IPS-20b (cell line): ENCODE results near the gene ACTN4.

Experiments
- H3K27ac ChIP-seq: one replicate; pipeline ENCODE4 v1.5.1; 2013; ENCODE audit warnings: low read length
- H3K27me3 ChIP-seq: 2 replicates; pipeline ENCODE4 v1.6.1; 2013; ENCODE audit warnings: mild to moderate bottlenecking, low read length, inconsistent platforms; ENCODE audit not compliant: insufficient read depth
- H3K36me3 ChIP-seq: 2 replicates; pipeline ENCODE4 v1.6.1; 2013; ENCODE audit warnings: low read depth, mild to moderate bottlenecking, inconsistent platforms, low read length, moderate library complexity; ENCODE audit not compliant: insufficient read depth
- H3K4me1 ChIP-seq: 2 replicates; pipeline ENCODE4 v1.6.1; 2013; ENCODE audit warnings: mild to moderate bottlenecking, control low read depth, inconsistent platforms, low read length, moderate library complexity; ENCODE audit not compliant: insufficient read depth
- H3K4me3 ChIP-seq: 2 replicates; pipeline ENCODE4 v1.5.1; 2013; ENCODE audit warnings: mild to moderate bottlenecking, low read length, inconsistent platforms
- H3K9ac ChIP-seq: 2 replicates; pipeline ENCODE4 v1.6.1; 2013; ENCODE audit warnings: low read depth, mild to moderate bottlenecking, inconsistent platforms, low read length, moderate library complexity
- H3K9me3 ChIP-seq: 2 replicates; pipeline ENCODE4 v1.6.1; 2013; ENCODE audit warnings: mild to moderate bottlenecking, low read depth, low read length, inconsistent platforms; ENCODE audit not compliant: insufficient read depth

The ACTN4 gene

GRCh38 chr19:38726761-38727301, 79.4 kb downstream of the ACTN4 start:
- no peaks in the 10 kb centered on the region for H3K9me3 ChIP-seq
- no peaks in the 10 kb centered on the region for H3K27me3 ChIP-seq
- no peaks in the 10 kb centered on the region for H3K4me1 ChIP-seq
- H3K4me3 ChIP-seq: no peak overlapping the region
- H3K36me3 ChIP-seq: peaks cover 79% of the 10 kb centered on the region
- no peak overlapping the region for H3K27ac ChIP-seq
- H3K9ac ChIP-seq: no peak overlapping the region

GRCh38 chr19:38727306-38727867, 79.9 kb downstream of the ACTN4 start:
- Histone ChIP-seq H3K9me3 (no peaks in the 10 kb centered on the region), H3K9ac (no peak overlapping the region), H3K36me3 (peaks cover 75% of the 10 kb centered on the region), H3K4me1 (no peaks in the 10 kb centered on the region), H3K27me3 (no peaks in the 10 kb centered on the region), H3K27ac (no peak overlapping the region), H3K4me3 (no peak overlapping the region)

- no peaks in the 10 kb centered on the region for H3K9me3 ChIP-seq
- peaks cover 68% of the 10 kb centered on the region for H3K36me3 ChIP-seq
- no peak overlapping the region for H3K9ac ChIP-seq
- H3K27ac ChIP-seq: no peak overlapping the region
- no peaks in the 10 kb centered on the region for H3K4me1 ChIP-seq
- no peak overlapping the region for H3K4me3 ChIP-seq
- H3K27me3 ChIP-seq: no peaks in the 10 kb centered on the region
Observed at GRCh38 chr19:38727868-38728660, 80.6 kb downstream of the ACTN4 start.

- H3K9ac ChIP-seq: no peak overlapping the region
- no peaks in the 10 kb centered on the region for H3K27me3 ChIP-seq
- no peak overlapping the region for H3K27ac ChIP-seq
- no peak overlapping the region for H3K4me3 ChIP-seq
- peaks cover 59% of the 10 kb centered on the region for H3K36me3 ChIP-seq
- no peaks in the 10 kb centered on the region; the same call in 1 of the 2 replicates for H3K4me1 ChIP-seq
- H3K9me3 ChIP-seq: no peaks in the 10 kb centered on the region
Observed at GRCh38 chr19:38728752-38729541, 81.5 kb downstream of the ACTN4 start.

GRCh38 chr19:38729653-38730469, 82.4 kb downstream of the ACTN4 start:
- Histone ChIP-seq H3K9me3 (no peaks in the 10 kb centered on the region), H3K27ac (no peak overlapping the region), H3K4me3 (no peak overlapping the region), H3K36me3 (peaks cover 51% of the 10 kb centered on the region), H3K27me3 (no peaks in the 10 kb centered on the region), H3K4me1 (peaks cover 9% of the 10 kb centered on the region; the same call in 1 of the 2 replicates), H3K9ac (no peak overlapping the region)

GRCh38 chr19:38730470-38730730, 83.0 kb downstream of the ACTN4 start:
- H3K27ac ChIP-seq: no peak overlapping the region
- H3K36me3 ChIP-seq: peaks cover 45% of the 10 kb centered on the region

GRCh38 chr19:38730731-38731589, 83.5 kb downstream of the ACTN4 start:
- peaks cover 9% of the 10 kb centered on the region; the same call in 1 of the 2 replicates for H3K4me1 ChIP-seq
- H3K9me3 ChIP-seq: no peaks in the 10 kb centered on the region
- H3K27ac ChIP-seq: no peak overlapping the region
- peaks cover 40% of the 10 kb centered on the region for H3K36me3 ChIP-seq
- no peak overlapping the region for H3K4me3 ChIP-seq
- no peaks in the 10 kb centered on the region; the same call in 1 of the 2 replicates for H3K27me3 ChIP-seq
- no peak overlapping the region for H3K9ac ChIP-seq

More at GRCh38 chr19:38730470-38730730, 83.0 kb downstream of the ACTN4 start:
- Histone ChIP-seq H3K4me1 (peaks cover 9% of the 10 kb centered on the region; the same call in 1 of the 2 replicates), H3K9ac (no peak overlapping the region), H3K4me3 (no peak overlapping the region), H3K27me3 (no peaks in the 10 kb centered on the region), H3K9me3 (no peaks in the 10 kb centered on the region)

- Histone ChIP-seq H3K4me1 (peaks cover 9% of the 10 kb centered on the region; the same call in 1 of the 2 replicates), H3K27ac (no peak overlapping the region)
Observed at GRCh38 chr19:38731654-38732301, 84.3 kb downstream of the ACTN4 start.

GRCh38 chr19:38733241-38733492, 85.7 kb downstream of the ACTN4 start:
- Histone ChIP-seq H3K27me3 (peaks cover 20% of the 10 kb centered on the region), H3K27ac (no peak overlapping the region), H3K4me3 (no peak overlapping the region), H3K9ac (no peak overlapping the region), H3K36me3 (peaks cover 20% of the 10 kb centered on the region), H3K9me3 (no peaks in the 10 kb centered on the region), H3K4me1 (peaks cover 9% of the 10 kb centered on the region; the same call in 1 of the 2 replicates)

More at GRCh38 chr19:38731654-38732301, 84.3 kb downstream of the ACTN4 start:
- no peaks in the 10 kb centered on the region for H3K9me3 ChIP-seq
- no peak overlapping the region for H3K4me3 ChIP-seq
- H3K36me3 ChIP-seq: peaks cover 31% of the 10 kb centered on the region
- no peak overlapping the region for H3K9ac ChIP-seq
- H3K27me3 ChIP-seq: peaks cover 7% of the 10 kb centered on the region; the same call in 1 of the 2 replicates

- Histone ChIP-seq H3K27me3 (peaks cover 22% of the 10 kb centered on the region), H3K36me3 (peaks cover 20% of the 10 kb centered on the region), H3K4me1 (peaks cover 9% of the 10 kb centered on the region; the same call in 1 of the 2 replicates), H3K4me3 (no peak overlapping the region), H3K9me3 (no peaks in the 10 kb centered on the region), H3K27ac (no peak overlapping the region), H3K9ac (no peak overlapping the region)
Observed at GRCh38 chr19:38733493-38734175, 86.2 kb downstream of the ACTN4 start.
